Measurements from ENCODE around the gene DGKK.

Gene DGKK

GRCh38 chrX:50470103-50471031 is at the start of gene DGKK:
Gene DGKK (minus strand): TSS chrX:50470825. CDS start chrX:50470678, 147 bp downstream.
- DNase-seq, result no peak

- no peak for DNase-seq
These were observed 44.2 kb upstream of the DGKK start for GRCh38 chrX:50514811-50515210.

GRCh38 chrX:50497114-50497513 is 26.5 kb upstream of the DGKK start:
- DNase-seq, result no peak

- DNase-seq, result no peak
These were observed 25.0 kb upstream of the DGKK start for GRCh38 chrX:50495616-50496015.

GRCh38 chrX:50492720-50493119 is 22.1 kb upstream of the DGKK start:
- no peak for DNase-seq

GRCh38 chrX:50484662-50485061 is 14.0 kb upstream of the DGKK start:
- no peak for DNase-seq

GRCh38 chrX:50483283-50483682 is 12.7 kb upstream of the DGKK start:
- DNase-seq, result no peak

GRCh38 chrX:50475208-50475607 is 4.6 kb upstream of the DGKK start:
- no peak for DNase-seq

GRCh38 chrX:50471390-50471789 is 765 bp upstream of the DGKK start:
- no peak for DNase-seq

- DNase-seq, result no peak
These were observed 1.4 kb downstream of the DGKK start for GRCh38 chrX:50469206-50469605.

GRCh38 chrX:50459615-50460014 is 11.0 kb downstream of the DGKK start:
- DNase-seq, result no peak

GRCh38 chrX:50458483-50458882 is 12.1 kb downstream of the DGKK start:
- no peak for DNase-seq

GRCh38 chrX:50456712-50457484 is 13.7 kb downstream of the DGKK start:
- no peak for DNase-seq

GRCh38 chrX:50452782-50453181 is 17.8 kb downstream of the DGKK start:
- DNase-seq, result no peak

- no peak for DNase-seq
These were observed 20.3 kb downstream of the DGKK start for GRCh38 chrX:50450324-50450723.

- no peak for DNase-seq
These were observed 22.1 kb downstream of the DGKK start for GRCh38 chrX:50448565-50448964.

- DNase-seq, result no peak
These were observed 23.1 kb downstream of the DGKK start for GRCh38 chrX:50447535-50447934.

GRCh38 chrX:50442426-50443116 is 28.1 kb downstream of the DGKK start:
- DNase-seq, result no peak

- DNase-seq, result no peak
These were observed 33.8 kb downstream of the DGKK start for GRCh38 chrX:50436797-50437196.

- no peak for DNase-seq
These were observed 37.8 kb downstream of the DGKK start for GRCh38 chrX:50432829-50433289.

GRCh38 chrX:50431623-50432022 is 39.0 kb downstream of the DGKK start:
- no peak for DNase-seq

GRCh38 chrX:50430917-50431575 is 39.6 kb downstream of the DGKK start:
- no peak for DNase-seq

GRCh38 chrX:50428174-50428573 is 42.5 kb downstream of the DGKK start:
- no peak for DNase-seq
